OCI-LY7 (cell line): ENCODE data around the gene MCUB.

Experiments
- CTCF ChIP-seq: fragments of 200-600 bp; sonication (generic); conservative IDR thresholded peaks from 2 replicates; pipeline ENCODE4 v1.5.1; 2014; ENCODE audit warnings: mild to moderate bottlenecking, antibody characterized with exemption, low read length, moderate library complexity, mixed read lengths
- EZH2phosphoT487 ChIP-seq: fragments of 200-600 bp; sonication (generic); IDR thresholded peaks from 2 replicates; pipeline ENCODE4 v1.6.1; 2018; ENCODE audit warnings: low read depth, borderline replicate concordance, mild to moderate bottlenecking, mixed run types, antibody characterized with exemption, low read length, moderate library complexity, mixed read lengths

GRCh38 chr4:109532182-109532581 is 27.9 kb upstream of the MCUB start:
- TF ChIP-seq CTCF (no peak), EZH2phosphoT487 (no peak)
